Loucy (cell line): ENCODE results near the gene PGK2.

Experiments
- H2AFZ ChIP-seq: fragments of 200-600 bp; sonication (generic); 2 replicates; pipeline ENCODE4 v1.6.0; 2016; ENCODE audit warnings: antibody characterized with exemption, mild to moderate bottlenecking, low read length, moderate library complexity
- H3F3A ChIP-seq: fragments of 200-600 bp; 2 replicates; pipeline ENCODE4 v1.6.0; 2016; ENCODE audit warnings: antibody characterized with exemption, low read depth, mild to moderate bottlenecking
- H3K27me3 ChIP-seq: fragments of 200-600 bp; sonication (generic); 2 replicates; pipeline ENCODE4 v1.6.1; 2014; ENCODE audit warnings: low read length, mild to moderate bottlenecking; ENCODE audit not compliant: insufficient read depth, poor library complexity, severe bottlenecking
- H3K36me3 ChIP-seq: fragments of 200-600 bp; sonication (generic); 2 replicates; pipeline ENCODE4 v1.6.1; 2016; ENCODE audit warnings: low read length; ENCODE audit not compliant: insufficient read depth
- H3K4me1 ChIP-seq: fragments of 200-600 bp; sonication (generic); 2 replicates; pipeline ENCODE4 v1.5.1; 2014; ENCODE audit warnings: low read length, mild to moderate bottlenecking; ENCODE audit not compliant: insufficient read depth, poor library complexity, severe bottlenecking
- H3K4me2 ChIP-seq: fragments of 200-600 bp; sonication (generic); 2 replicates; pipeline ENCODE4 v1.6.0; 2014; ENCODE audit warnings: antibody characterized with exemption, low read length, low read depth, mild to moderate bottlenecking; ENCODE audit not compliant: poor library complexity, severe bottlenecking
- H3K4me3 ChIP-seq: fragments of 200-600 bp; sonication (generic); 2 replicates; pipeline ENCODE4 v1.5.1; 2014; ENCODE audit warnings: low read length, mild to moderate bottlenecking, mixed read lengths; ENCODE audit not compliant: poor library complexity, severe bottlenecking
- H3K79me2 ChIP-seq: fragments of 200-600 bp; sonication (generic); 2 replicates; pipeline ENCODE4 v1.6.1; 2014; ENCODE audit warnings: low read length; ENCODE audit not compliant: insufficient read depth
- H3K9ac ChIP-seq: fragments of 200-600 bp; sonication (generic); 2 replicates; pipeline ENCODE4 v1.6.0; 2014; ENCODE audit warnings: mild to moderate bottlenecking, low read depth, low read length, moderate library complexity; ENCODE audit not compliant: poor library complexity, severe bottlenecking
- H3K9me2 ChIP-seq: fragments of 200-600 bp; sonication (generic); replicated peaks from 2 replicates; pipeline ENCODE4 v1.6.1; 2016; ENCODE audit warnings: low read depth, low read length, mixed read lengths
- H3K9me3 ChIP-seq: fragments of 200-600 bp; sonication (generic); 2 replicates; pipeline ENCODE4 v1.6.1; 2014; ENCODE audit warnings: mild to moderate bottlenecking, antibody characterized with exemption, low read length, low read depth; ENCODE audit not compliant: insufficient read depth
- H4K20me1 ChIP-seq: fragments of 200-600 bp; sonication (generic); 2 replicates; pipeline ENCODE4 v1.6.0; 2014; ENCODE audit warnings: antibody characterized with exemption, low read length, mild to moderate bottlenecking; ENCODE audit not compliant: insufficient read depth, poor library complexity, severe bottlenecking
- EZH2phosphoT487 ChIP-seq: fragments of 200-600 bp; IDR thresholded peaks from 2 replicates; pipeline ENCODE4 v1.6.1; 2018; ENCODE audit warnings: antibody characterized with exemption, mild to moderate bottlenecking, moderate library complexity, borderline replicate concordance
- TF ChIP-seq, protein P1 (sequence below): fragments of 200-600 bp; sonication (generic); conservative IDR thresholded peaks from 2 replicates; pipeline ENCODE4 v1.5.1; 2014; ENCODE audit warnings: mild to moderate bottlenecking, antibody characterized with exemption, low read length

Gene PGK2

DNA sequence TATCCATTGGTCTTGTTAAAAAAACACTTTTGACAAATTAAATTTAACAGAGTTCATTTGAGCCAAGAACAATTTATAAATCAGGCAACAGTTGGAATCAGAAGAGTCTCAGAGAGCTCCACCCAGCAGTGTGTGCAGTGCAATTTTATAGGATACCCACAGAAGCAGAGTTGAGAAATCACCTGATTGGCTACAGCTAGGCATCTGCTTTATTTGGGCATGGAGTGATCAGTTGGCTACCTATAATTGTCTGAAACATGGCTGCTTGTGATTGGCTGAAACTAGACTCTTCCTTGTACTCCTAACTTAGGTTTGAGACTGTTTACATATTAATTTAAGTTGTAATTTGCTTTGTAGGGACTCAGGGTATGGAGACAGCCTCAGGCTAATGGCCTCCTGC lies 12.0 kb downstream of the PGK2 start:
- Histone ChIP-seq H2AFZ (no peak overlapping the region), H4K20me1 (no peaks in the 10 kb centered on the region), H3K4me1 (no peaks in the 10 kb centered on the region), H3K9me2 (no peaks in the 10 kb centered on the region), H3K9me3 (no peaks in the 10 kb centered on the region), H3K4me3 (no peak overlapping the region), H3F3A (no peaks in the 10 kb centered on the region), H3K4me2 (no peak overlapping the region), H3K79me2 (no peaks in the 10 kb centered on the region), H3K36me3 (no peaks in the 10 kb centered on the region), H3K9ac (no peak overlapping the region), H3K27me3 (no peaks in the 10 kb centered on the region)
- TF ChIP-seq, protein P1, sequence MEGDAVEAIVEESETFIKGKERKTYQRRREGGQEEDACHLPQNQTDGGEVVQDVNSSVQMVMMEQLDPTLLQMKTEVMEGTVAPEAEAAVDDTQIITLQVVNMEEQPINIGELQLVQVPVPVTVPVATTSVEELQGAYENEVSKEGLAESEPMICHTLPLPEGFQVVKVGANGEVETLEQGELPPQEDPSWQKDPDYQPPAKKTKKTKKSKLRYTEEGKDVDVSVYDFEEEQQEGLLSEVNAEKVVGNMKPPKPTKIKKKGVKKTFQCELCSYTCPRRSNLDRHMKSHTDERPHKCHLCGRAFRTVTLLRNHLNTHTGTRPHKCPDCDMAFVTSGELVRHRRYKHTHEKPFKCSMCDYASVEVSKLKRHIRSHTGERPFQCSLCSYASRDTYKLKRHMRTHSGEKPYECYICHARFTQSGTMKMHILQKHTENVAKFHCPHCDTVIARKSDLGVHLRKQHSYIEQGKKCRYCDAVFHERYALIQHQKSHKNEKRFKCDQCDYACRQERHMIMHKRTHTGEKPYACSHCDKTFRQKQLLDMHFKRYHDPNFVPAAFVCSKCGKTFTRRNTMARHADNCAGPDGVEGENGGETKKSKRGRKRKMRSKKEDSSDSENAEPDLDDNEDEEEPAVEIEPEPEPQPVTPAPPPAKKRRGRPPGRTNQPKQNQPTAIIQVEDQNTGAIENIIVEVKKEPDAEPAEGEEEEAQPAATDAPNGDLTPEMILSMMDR = no peak
- TF ChIP-seq EZH2phosphoT487 = no peak

DNA sequence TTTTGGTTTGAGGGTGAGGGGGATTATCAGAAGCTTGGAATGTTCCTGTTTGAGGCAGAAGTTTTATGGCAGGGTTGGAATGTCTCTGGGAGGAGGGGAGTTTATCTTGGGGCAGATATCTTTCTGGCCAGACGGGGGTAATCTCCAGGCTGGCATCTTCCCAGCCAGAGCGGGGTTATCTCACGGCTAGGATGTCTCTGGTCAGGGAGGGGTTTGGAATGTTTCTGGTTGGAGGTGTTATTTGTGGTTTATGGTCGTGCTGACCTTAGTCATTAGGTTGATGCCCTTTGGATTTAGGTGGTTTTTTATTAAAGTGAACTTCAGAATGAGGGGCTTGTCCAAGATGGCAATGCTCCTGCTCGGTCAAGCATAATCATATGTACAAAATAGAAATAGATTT lies 14.8 kb downstream of the PGK2 start:
- Histone ChIP-seq H2AFZ (no peak overlapping the region), H3K4me2 (no peak overlapping the region), H3K36me3 (no peaks in the 10 kb centered on the region), H3K9me2 (no peaks in the 10 kb centered on the region), H4K20me1 (no peaks in the 10 kb centered on the region), H3K4me3 (no peak overlapping the region), H3K9me3 (no peaks in the 10 kb centered on the region), H3K9ac (no peak overlapping the region), H3K27me3 (no peaks in the 10 kb centered on the region), H3F3A (no peaks in the 10 kb centered on the region), H3K79me2 (no peaks in the 10 kb centered on the region), H3K4me1 (no peaks in the 10 kb centered on the region)
- no peak for TF ChIP-seq EZH2phosphoT487
- TF ChIP-seq, protein P1 = no peak

DNA sequence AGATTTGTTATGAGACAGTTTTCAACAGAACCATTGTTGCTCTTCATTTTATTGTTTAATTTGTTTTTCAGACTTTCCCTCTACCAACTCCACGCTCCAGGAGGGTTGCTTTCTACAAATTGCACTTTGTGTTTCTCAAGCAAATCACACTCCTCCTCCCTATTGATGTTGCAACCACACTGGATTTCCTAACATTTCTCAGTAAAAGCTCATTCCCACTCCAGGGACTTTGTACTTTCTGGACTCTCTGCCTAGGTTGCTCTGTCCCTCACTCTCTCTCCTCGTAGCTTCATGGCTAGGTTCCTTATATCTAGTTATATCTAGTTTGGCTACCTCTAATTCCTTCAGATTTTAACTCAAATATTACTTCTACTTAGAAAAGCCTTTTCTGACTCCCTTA lies 20.3 kb downstream of the PGK2 start:
- Histone ChIP-seq H3K4me1 (no peaks in the 10 kb centered on the region), H3F3A (no peaks in the 10 kb centered on the region), H3K9ac (no peak overlapping the region), H3K79me2 (no peaks in the 10 kb centered on the region), H3K9me3 (no peaks in the 10 kb centered on the region), H3K36me3 (no peaks in the 10 kb centered on the region), H4K20me1 (no peaks in the 10 kb centered on the region), H2AFZ (no peak overlapping the region), H3K4me2 (no peak overlapping the region), H3K4me3 (no peak overlapping the region), H3K27me3 (no peaks in the 10 kb centered on the region), H3K9me2 (no peaks in the 10 kb centered on the region)
- TF ChIP-seq EZH2phosphoT487 = no peak

DNA sequence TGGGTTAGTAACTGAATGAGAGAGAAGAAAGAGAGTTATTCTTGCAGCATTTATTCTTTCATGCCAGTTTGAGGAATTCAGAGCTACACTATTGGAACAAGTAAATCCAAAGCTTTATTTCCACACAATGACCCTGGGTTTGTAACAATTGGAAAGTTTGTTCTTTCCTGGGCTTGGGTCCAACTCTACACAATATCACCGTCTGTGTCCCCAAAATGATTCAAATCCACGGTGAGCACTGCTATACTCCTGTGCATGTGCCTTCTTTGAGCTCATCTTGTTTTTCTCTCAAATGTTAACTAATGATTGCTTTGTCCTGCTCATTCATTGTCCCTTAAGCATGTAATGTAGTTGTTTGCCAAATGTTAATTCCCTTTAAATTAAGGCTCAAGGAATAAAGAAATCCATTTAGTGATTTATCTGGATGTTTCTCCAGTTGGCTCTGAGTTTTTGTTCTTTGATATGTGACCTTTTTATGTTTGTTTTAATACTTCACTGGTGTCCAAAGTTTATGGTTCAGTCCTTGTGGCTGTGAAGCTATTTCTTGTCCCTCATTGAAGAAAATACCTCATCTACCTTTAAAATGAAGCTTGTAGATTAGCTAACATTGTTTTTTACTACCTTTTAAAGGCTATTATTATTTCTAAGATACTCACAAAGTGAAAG lies 22.4 kb downstream of the PGK2 start:
- Histone ChIP-seq H3K36me3 (no peaks in the 10 kb centered on the region), H3K4me2 (no peak overlapping the region), H3K27me3 (no peaks in the 10 kb centered on the region), H3F3A (no peaks in the 10 kb centered on the region), H3K79me2 (no peaks in the 10 kb centered on the region), H4K20me1 (no peaks in the 10 kb centered on the region), H3K9me2 (0 out of 2 replicates have a peak, but pooled peaks cover 4% of the 10 kb centered on the region), H3K4me3 (no peak overlapping the region), H3K9ac (no peak overlapping the region), H3K4me1 (no peaks in the 10 kb centered on the region), H3K9me3 (no peaks in the 10 kb centered on the region), H2AFZ (no peak overlapping the region)
- TF ChIP-seq EZH2phosphoT487 = no peak
- TF ChIP-seq, protein P1 = no peak
